GM19099 (cell line): ENCODE results near the gene LEPR.

Source experiments
- POLR2A ChIP-seq: IDR thresholded peaks from 3 replicates; pipeline ENCODE4 v1.6.1; 2011; ENCODE audit warnings: low read depth; ENCODE audit not compliant: insufficient read length; ENCODE audit errors: extremely low read depth

LEPR gene

DNA sequence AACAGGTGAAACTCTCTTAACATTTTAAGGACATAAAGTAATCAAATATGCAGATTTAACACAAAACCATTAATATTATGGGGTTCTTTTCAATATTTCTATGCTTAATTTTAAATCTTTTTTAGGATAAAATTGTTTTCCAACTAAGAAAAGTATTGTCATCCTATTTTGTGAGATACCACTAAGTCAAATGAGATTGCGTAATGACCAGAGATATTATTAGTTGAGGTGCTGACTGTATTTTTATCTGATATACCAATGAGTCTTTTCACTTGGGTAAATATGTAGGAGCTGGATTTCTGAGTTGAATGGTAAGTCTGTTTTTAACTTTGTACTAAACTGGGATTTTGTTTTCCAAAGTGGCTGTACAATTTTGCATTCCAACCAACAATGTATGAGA is 25.4 kb downstream of the LEPR start:
- TF ChIP-seq POLR2A = no peak

DNA sequence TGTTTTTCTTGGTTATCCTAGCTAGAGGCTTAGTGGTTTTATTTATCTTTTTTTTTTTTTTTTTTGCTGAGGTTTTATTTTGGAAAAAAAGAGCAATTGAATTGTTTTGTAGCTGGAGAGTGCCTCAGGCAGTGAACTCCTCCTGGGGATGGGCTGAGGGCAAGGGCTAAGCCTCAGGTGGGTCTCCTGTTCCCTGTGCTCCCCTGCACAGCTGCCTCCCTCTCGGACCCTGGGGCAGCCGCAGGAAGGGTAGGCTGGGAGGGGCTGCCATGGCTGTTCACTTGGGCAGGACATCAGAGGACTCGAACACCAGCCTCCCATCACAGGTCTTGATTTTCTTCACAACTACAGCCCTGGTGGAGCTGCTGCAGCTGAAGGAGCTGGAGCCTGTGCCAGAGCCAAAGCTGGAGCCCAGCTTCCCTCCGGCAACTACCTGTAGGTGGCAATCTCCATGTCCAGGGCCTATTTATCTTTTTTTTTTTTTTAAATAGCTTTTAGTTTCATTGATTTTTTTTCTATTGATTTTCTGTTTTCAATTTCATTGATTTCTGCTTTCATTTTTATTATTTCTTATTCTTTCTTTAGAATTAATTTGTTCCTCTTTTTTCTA is 28.9 kb downstream of the LEPR start:
- TF ChIP-seq POLR2A = no peak

DNA sequence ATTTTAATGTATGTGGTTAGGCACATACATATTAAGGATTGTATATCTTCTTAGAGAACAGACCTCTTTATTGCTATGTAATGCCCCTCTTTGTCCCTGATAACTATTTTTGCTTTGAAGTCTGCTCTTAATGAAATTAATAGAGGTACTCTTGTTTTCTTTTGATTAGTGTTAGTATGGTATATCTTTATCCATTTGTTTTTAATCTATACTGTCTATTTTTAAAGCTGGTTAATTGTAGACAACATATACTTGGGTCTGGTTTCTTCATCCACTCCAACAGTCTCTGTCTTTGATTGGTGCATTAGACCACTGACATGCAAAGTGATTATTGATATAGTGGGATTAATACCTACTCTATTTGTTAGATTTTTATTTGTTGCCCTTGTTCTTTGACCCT is 36.0 kb downstream of the LEPR start:
- TF ChIP-seq POLR2A = no peak

GRCh38 chr1:65457868-65458267 is 37.4 kb downstream of the LEPR start:
- no peak for TF ChIP-seq POLR2A

DNA sequence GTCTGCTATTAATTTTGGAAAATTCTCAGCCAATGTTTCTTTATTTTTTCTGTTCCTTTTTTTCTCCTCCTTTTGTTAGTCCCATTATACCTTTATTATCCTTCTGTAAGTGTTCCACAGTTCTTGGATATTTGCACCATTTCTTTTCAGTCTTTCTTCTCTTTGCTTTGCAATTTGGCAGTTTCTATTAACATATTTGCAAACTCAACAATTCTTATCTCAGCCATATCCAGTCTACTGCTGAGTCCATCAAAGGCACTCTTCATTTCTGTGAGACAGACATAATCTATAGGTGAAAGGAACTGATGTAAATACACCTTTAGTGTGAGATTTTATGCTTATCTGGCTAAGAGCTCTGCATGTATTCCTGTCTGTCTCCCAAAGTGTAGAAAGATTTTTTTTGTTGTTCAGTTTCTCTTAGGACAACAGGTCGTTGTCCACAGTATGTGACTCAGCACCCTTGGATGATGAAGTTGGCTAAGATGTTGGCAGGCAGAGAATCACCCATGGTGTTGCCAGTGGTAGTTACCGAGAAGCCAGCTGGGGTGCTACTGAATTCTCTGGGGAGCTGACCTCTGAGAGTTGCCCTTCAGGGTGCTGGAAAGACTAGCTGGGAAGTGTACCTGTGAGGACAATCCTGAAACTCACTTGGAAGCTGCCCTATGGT is 38.4 kb downstream of the LEPR start:
- TF ChIP-seq POLR2A = no peak

GRCh38 chr1:65459397-65459768 is 38.9 kb downstream of the LEPR start:
- TF ChIP-seq POLR2A = no peak

GRCh38 chr1:65467536-65467935 is 47.1 kb downstream of the LEPR start:
- TF ChIP-seq POLR2A = no peak

DNA sequence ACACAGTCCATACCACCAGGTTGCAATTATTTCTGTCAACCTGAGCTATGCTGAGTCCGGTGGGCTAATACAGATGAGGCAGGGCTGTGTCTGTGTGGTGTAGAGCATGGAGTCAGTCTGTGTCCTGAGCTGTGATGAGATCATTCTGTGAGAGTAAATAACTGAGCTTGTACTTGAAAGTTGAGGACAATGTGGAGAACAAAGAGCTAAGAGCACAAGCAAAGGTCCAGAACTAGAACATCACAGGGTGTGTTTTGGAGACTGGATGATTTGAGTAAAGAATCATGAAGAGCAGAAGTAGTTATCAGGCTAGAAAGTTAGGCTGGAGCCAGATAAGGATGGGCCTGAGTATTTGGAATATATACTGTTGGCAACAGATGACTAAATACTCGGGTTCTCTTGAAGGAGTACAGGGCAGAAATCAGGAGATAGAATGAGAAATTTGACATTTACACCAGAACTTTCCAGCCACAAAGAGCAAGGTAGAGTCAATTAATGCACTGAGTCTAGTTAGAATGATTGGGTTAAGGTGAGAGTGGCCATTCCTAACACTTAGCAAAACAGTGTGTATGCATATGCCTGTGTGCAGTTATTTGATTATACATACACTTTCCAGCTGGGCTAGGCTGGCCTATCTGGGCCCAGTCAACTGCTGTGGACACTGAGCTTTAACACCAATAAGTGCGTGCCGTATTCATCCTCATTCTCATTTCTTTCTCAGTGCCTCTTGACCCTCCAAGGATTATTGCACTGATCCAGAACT is 48.8 kb downstream of the LEPR start:
- TF ChIP-seq POLR2A = no peak

DNA sequence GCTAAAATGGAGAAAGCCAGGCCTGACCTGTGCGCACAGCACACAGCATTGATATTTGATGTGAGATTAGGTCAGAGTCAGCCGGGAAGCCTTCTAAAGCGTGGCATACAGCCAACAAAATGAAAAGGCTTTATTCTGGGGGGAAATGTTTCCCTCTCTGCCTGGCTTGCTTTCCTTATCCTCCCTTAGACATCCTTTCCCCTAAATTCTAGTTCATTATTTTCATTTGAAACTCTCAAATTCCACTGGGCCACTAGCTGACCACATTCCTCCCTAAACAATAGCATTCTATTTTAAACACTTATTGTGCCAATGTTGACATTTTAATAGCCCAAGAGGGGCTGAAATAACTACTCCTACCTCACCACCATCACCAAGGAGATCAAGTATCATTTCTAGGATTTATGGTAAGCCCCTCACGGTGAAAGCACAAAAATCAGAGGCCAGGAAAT is 49.4 kb downstream of the LEPR start:
- TF ChIP-seq POLR2A = no peak
